ENCODE results near the gene BRICD5. TPM values are rescaled to one million over a fixed set of nuclear protein-coding genes. Genes with fewer than 3 reads are reported as not detected.
A peak's percentile ranks its signal among the peaks of the same experiment; 100 is the strongest.

The BRICD5 gene
- total RNA-seq, 2 donors from 2014 or later, result 12.8 to 14.4 TPM

GRCh38 chr16:2174396-2175131 lies 36.1 kb downstream of the BRICD5 start:
- no peak for DNase-seq
- Mint-ChIP-seq H3K4me3 (no peak overlapping the region), H3K36me3 (ENCODE audit: insufficient read depth in 2 of 2) (peaks cover 0 to 4% of the 10 kb centered on the region in 2 donors), H3K27me3 (ENCODE audit: low read depth) (no peaks in the 10 kb centered on the region), H3K9me3 (no peaks in the 10 kb centered on the region), H3K27ac (no peak overlapping the region), H3K4me1 (ENCODE audit: low read depth) (no peaks in the 10 kb centered on the region)
- no peak for ATAC-seq (replicated peaks in 1 of 2)

GRCh38 chr16:2173916-2174315 lies 36.7 kb downstream of the BRICD5 start:
- H3K27me3 Mint-ChIP-seq (ENCODE audit: low read depth), result no peaks in the 10 kb centered on the region
- H3K4me3 Mint-ChIP-seq, result no peak overlapping the region
- no peak overlapping the region for H3K27ac Mint-ChIP-seq
- H3K4me1 Mint-ChIP-seq (ENCODE audit: low read depth), result no peaks in the 10 kb centered on the region
- H3K9me3 Mint-ChIP-seq, result no peaks in the 10 kb centered on the region
- ATAC-seq (replicated peaks in 1 of 2) (no peak), DNase-seq (no peak)
- peaks cover 0 to 4% of the 10 kb centered on the region in 2 donors for H3K36me3 Mint-ChIP-seq (ENCODE audit: insufficient read depth in 2 of 2)

- Mint-ChIP-seq H3K27me3 (ENCODE audit: low read depth) (no peaks in the 10 kb centered on the region), H3K36me3 (ENCODE audit: insufficient read depth in 2 of 2) (peaks cover 0 to 4% of the 10 kb centered on the region in 2 donors), H3K4me1 (ENCODE audit: low read depth) (no peaks in the 10 kb centered on the region), H3K4me3 (no peak overlapping the region), H3K27ac (no peak overlapping the region), H3K9me3 (no peaks in the 10 kb centered on the region)
- no peak for DNase-seq
- ATAC-seq (replicated peaks in 1 of 2), result no peak
Observed at GRCh38 chr16:2173366-2173765, 37.3 kb downstream of the BRICD5 start.

- Mint-ChIP-seq H3K36me3 (ENCODE audit: insufficient read depth in 2 of 2) (peaks cover 0 to 4% of the 10 kb centered on the region in 2 donors), H3K9me3 (no peaks in the 10 kb centered on the region), H3K27ac (no peak overlapping the region), H3K4me1 (ENCODE audit: low read depth) (no peaks in the 10 kb centered on the region), H3K4me3 (no peak overlapping the region), H3K27me3 (ENCODE audit: low read depth) (no peaks in the 10 kb centered on the region)
- DNase-seq (no peak), ATAC-seq (replicated peaks in 1 of 2) (no peak)
Observed at GRCh38 chr16:2172688-2173335, 37.9 kb downstream of the BRICD5 start.

- Mint-ChIP-seq H3K9me3 (no peaks in the 10 kb centered on the region), H3K36me3 (ENCODE audit: insufficient read depth in 2 of 2) (peaks cover 0 to 4% of the 10 kb centered on the region in 2 donors), H3K27ac (no peak overlapping the region), H3K4me3 (no peak overlapping the region), H3K4me1 (ENCODE audit: low read depth) (no peaks in the 10 kb centered on the region), H3K27me3 (ENCODE audit: low read depth) (no peaks in the 10 kb centered on the region)
- no peak for ATAC-seq (replicated peaks in 1 of 2)
- no peak for DNase-seq
Observed at GRCh38 chr16:2171601-2172178, 39.0 kb downstream of the BRICD5 start.

GRCh38 chr16:2170587-2171435 lies 39.9 kb downstream of the BRICD5 start:
- ATAC-seq (replicated peaks in 1 of 2), result no peak
- no peaks in the 10 kb centered on the region for H3K27me3 Mint-ChIP-seq (ENCODE audit: low read depth)
- no peak overlapping the region for H3K4me3 Mint-ChIP-seq
- no peaks in the 10 kb centered on the region for H3K9me3 Mint-ChIP-seq
- H3K27ac Mint-ChIP-seq, result no peak overlapping the region
- DNase-seq, result no peak
- H3K4me1 Mint-ChIP-seq (ENCODE audit: low read depth), result no peaks in the 10 kb centered on the region
- peaks cover 0 to 4% of the 10 kb centered on the region in 2 donors for H3K36me3 Mint-ChIP-seq (ENCODE audit: insufficient read depth in 2 of 2)

GRCh38 chr16:2170080-2170479 lies 40.6 kb downstream of the BRICD5 start:
- Mint-ChIP-seq H3K27ac (no peak overlapping the region), H3K4me3 (no peak overlapping the region), H3K27me3 (ENCODE audit: low read depth) (no peaks in the 10 kb centered on the region), H3K4me1 (ENCODE audit: low read depth) (no peaks in the 10 kb centered on the region), H3K36me3 (ENCODE audit: insufficient read depth in 2 of 2) (peaks cover 0 to 3% of the 10 kb centered on the region in 2 donors), H3K9me3 (no peaks in the 10 kb centered on the region)
- DNase-seq (no peak), ATAC-seq (replicated peaks in 1 of 2) (no peak)

GRCh38 chr16:2167068-2167638 lies 43.5 kb downstream of the BRICD5 start:
- Mint-ChIP-seq H3K27ac (no peak overlapping the region), H3K4me1 (ENCODE audit: low read depth) (no peaks in the 10 kb centered on the region), H3K4me3 (no peak overlapping the region), H3K9me3 (no peaks in the 10 kb centered on the region), H3K27me3 (ENCODE audit: low read depth) (no peaks in the 10 kb centered on the region), H3K36me3 (ENCODE audit: insufficient read depth in 2 of 2) (peaks cover 0 to 2% of the 10 kb centered on the region in 2 donors)
- ATAC-seq (replicated peaks in 1 of 2), result no peak
- no peak for DNase-seq

- Mint-ChIP-seq H3K4me3 (no peak overlapping the region), H3K4me1 (ENCODE audit: low read depth) (no peaks in the 10 kb centered on the region), H3K9me3 (no peaks in the 10 kb centered on the region), H3K27me3 (ENCODE audit: low read depth) (no peaks in the 10 kb centered on the region), H3K27ac (no peak overlapping the region), H3K36me3 (ENCODE audit: insufficient read depth in 2 of 2) (peaks cover 0 to 2% of the 10 kb centered on the region in 2 donors)
- ATAC-seq (replicated peaks in 1 of 2) (no peak), DNase-seq (no peak)
Observed at GRCh38 chr16:2166263-2167067, 44.2 kb downstream of the BRICD5 start.

GRCh38 chr16:2165861-2166260 lies 44.8 kb downstream of the BRICD5 start:
- DNase-seq, result no peak
- no peaks in the 10 kb centered on the region for H3K9me3 Mint-ChIP-seq
- ATAC-seq (replicated peaks in 1 of 2), result no peak
- H3K36me3 Mint-ChIP-seq (ENCODE audit: insufficient read depth in 2 of 2), result peaks cover 0 to 2% of the 10 kb centered on the region in 2 donors
- H3K4me3 Mint-ChIP-seq, result no peak overlapping the region
- H3K4me1 Mint-ChIP-seq (ENCODE audit: low read depth), result no peaks in the 10 kb centered on the region
- no peaks in the 10 kb centered on the region for H3K27me3 Mint-ChIP-seq (ENCODE audit: low read depth)
- H3K27ac Mint-ChIP-seq, result no peak overlapping the region

- Mint-ChIP-seq H3K27me3 (ENCODE audit: low read depth) (no peaks in the 10 kb centered on the region), H3K27ac (no peak overlapping the region), H3K4me3 (no peak overlapping the region), H3K4me1 (ENCODE audit: low read depth) (no peaks in the 10 kb centered on the region), H3K36me3 (ENCODE audit: insufficient read depth in 2 of 2) (peaks cover 0 to 2% of the 10 kb centered on the region in 2 donors), H3K9me3 (no peaks in the 10 kb centered on the region)
- no peak for DNase-seq
- peak in 1 of 2 donors; percentile 38 for ATAC-seq (replicated peaks in 1 of 2)
Observed at GRCh38 chr16:2163211-2163881, 47.3 kb downstream of the BRICD5 start.

Data from activated T-cell treated with anti-CD3 and anti-CD28 coated beads, Interleukin-2, amount 50 U/mL, for 72 hours (primary cell).